ENCODE results near the gene ZNF618.

- no peak for TF ChIP-seq CTCF (IDR thresholded peaks at IDR 0.05)
- no peak for TF ChIP-seq POLR2A (IDR thresholded peaks at IDR 0.05)
Observed at GRCh38 chr9:113941526-113941925, 65.4 kb downstream of the ZNF618 start.

Measured in esophagus squamous epithelium (tissue), 4 donors.